Stimulated activated CD8-positive, alpha-beta memory T cell treated with anti-CD3 and anti-CD28 coated beads, Interleukin-15, amount 100 ng/mL, for 48 hours (primary cell): ENCODE results near the gene ZSCAN20.

Experiments used
- DNase-seq, 2 donors: peaks; one replicate each; pipeline ENCODE4 v3.0.0-alpha.2; 2020; ENCODE audit warnings: low read depth in 2 of 2

ZSCAN20 gene

DNA sequence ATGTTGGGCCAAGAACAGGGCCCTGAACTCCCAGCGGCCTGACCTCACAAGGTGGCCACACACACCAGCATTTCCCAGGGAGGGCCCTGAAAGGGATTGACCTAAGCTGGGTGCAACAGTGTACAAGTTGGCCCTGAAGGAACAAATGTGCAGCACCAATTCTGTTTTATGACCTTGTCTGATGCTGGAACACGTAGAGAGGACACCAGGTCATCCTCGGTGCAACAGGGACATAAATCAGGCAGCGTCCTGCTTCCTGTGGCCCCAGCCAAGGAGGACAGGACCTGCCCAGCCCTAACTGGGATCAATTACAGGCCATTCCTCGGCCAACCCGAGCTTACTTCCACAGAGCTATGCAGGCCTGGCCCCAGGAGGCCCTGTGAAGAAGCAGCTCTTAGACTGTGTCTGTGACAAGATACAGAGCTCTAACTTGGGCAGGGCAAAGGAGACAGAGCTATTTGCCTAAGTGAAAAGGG is 28.7 kb upstream of the ZSCAN20 start:
- DNase-seq = no peak

- no peak for DNase-seq
Observed at GRCh38 chr1:33445108-33445507, 27.3 kb upstream of the ZSCAN20 start.

DNA sequence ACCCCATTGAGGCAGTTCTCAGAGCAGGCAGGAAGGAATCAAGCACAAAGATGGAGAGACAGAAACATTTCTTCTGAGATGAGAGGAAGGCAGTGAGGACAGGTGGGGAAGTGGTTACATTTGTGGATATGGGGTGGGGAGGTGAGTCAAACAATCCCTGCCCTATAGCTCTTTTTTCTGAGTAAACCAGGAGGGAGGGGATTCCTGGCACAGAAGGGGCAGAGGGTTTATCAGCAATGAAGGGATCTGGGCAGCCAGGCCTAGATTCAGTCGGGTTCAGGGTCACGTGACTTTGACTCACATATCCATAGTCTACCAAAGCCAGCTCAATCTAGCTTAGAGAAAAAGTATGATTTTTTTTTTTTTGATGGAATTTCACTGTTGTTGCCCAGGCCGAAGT is 25.9 kb upstream of the ZSCAN20 start:
- DNase-seq = no peak

DNA sequence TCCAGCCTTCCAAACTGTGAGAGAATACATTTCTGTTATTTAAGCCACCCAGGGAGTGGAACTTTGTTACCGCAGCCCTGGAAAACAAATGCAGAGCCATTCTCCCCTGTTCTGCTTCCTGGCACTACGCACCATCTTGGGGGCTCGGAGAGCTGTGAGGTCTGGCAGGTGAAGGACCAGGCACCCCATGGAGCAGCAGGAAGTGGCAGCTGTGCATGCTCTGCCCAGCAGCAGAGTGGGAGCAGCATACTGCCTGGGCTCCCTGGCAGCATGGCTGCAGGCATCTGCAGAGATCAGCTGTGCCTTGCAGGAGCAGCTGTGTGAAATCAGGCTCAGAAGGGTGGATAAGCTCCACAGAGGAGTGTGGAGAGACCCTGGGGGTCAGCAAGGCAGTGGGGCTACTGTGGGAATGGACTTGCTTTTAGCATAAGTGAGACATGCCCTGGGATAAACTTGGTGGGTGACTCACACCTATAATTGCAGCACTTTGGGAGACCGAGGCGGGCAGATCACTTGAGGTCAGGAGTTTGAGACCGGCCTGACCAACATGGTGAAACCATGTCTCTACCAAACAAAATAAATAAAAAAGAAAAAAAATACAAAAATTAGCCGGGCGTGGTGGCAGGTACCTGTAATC is 17.7 kb upstream of the ZSCAN20 start:
- DNase-seq = no peak

DNA sequence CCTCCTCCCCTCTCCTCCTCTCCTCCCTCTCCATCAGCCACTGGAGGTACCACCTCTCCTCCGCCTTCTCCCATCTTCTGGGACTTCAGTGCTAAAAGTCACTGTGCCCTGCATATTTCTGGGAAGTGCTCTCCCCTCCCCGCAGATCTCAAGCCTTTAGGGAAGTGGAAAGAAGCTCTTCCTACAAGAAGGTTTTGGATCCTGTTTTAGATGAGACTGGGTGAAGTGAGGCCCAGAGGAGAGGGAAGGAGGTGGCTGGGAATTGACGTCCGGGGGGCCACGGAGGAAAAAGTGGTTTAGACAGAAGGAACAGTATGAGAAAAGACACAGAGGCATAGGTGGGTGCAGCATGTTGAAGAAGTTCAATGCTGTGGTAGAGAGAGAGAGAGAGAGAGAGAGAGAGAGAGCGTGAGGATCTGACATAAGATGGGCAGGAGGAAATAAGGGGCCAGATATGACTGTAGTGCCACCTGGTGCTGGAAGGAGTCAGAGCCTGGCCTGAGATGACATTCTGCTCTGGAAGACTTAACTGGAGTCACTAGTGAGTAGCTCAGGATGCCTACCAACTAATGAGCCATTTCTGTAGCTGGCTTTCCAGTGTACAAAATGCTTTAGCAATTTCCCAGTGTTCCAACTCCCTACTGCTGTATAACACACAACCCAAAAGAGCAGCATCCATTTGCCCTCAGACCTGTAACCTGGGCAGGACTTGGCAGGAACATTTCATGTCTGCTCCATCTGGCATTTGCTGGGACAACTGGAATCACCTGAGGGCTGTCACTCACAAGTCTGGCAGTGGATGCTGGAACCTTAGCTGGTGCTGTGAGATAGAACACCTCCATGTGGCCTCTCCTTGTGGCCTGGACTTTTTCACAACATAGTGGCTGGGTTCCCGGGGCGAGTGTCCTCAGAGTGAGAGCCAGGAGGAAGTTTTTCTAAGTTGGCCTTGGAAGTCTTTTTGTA is 16.6 kb upstream of the ZSCAN20 start:
- peak in 1 of 2 donors; percentile 7 for DNase-seq

- no peak for DNase-seq
Observed at GRCh38 chr1:33456502-33456886, 16.0 kb upstream of the ZSCAN20 start.

DNA sequence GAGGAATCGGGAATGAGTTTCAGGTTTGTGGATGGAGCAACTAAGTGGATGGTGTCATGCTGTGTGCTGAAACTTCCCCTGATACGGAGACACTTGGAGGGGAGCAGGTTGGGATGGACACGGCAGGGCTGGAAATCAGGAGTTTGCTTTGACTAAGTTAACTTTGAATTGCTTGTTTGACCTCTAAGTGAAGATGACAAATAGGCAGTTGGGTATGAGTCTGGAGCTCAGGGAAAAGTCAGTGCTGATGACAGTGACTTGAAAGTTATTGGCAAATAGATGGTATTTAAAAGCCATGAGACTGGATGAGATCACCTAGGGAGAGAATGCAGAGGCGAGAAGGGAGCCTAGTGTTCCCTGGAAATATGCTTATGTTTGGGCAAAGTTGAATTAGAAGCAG is 12.8 kb upstream of the ZSCAN20 start:
- DNase-seq = no peak

DNA sequence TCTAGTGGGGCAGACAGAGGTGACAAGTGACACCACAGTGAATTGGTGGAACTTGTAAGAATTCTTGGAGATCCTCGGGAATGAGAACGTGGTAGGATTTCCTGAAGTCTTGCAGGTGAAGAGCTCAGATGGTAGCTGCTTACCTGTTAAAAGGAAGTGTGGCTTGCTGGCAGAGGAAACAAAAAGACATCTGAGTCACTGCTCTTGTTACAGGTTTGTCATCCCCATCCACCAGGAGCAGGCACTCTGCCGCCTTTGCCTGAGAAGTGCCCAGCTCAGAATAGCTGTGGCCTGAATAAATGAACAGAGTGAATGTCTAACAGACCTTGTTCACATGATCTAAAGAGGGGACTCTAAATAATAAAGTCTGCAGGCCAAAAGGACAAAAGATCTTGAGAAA is 12.3 kb upstream of the ZSCAN20 start:
- DNase-seq = no peak

GRCh38 chr1:33460947-33461629 is 11.4 kb upstream of the ZSCAN20 start:
- DNase-seq = no peak

- DNase-seq = no peak
Observed at GRCh38 chr1:33462405-33463164, 9.9 kb upstream of the ZSCAN20 start.

DNA sequence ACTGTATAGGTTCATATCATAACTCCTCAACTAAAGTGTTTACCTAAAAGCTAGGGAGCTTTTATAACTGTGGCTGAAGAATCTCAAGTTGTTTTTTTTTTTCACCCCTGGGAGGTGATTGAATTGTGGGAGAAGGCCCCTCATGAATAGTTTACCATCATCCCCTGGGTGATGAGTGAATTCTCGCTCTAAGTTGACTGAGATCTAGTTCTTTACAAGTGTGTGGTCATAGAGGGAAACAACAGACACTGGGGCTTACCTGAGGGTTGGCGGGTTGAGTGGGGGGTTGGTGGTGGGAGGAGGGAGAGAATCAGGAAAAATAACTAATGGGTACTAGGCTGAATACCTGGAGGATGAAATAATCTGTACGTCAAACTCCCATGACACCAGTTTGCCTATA is 7.9 kb upstream of the ZSCAN20 start:
- DNase-seq = no peak

DNA sequence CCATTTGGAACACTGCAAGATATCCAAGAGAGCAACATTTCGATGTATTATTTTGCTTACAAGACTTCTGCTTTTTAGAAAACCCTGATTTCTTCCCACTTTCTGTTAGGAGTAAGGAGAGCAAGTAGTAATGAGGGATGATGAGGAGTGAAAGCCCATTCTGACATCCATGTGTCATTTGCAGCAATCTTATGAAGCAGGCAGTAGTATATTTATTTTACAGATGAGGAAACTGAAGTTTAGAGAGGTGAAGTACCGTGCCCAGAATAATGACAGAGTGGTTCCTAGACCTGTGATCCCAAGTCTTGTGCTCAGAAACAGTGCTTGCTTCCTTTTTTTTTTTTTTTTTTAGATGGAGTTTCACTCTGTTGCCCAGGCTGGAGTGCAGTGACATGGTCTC is 7.1 kb upstream of the ZSCAN20 start:
- DNase-seq = no peak

DNA sequence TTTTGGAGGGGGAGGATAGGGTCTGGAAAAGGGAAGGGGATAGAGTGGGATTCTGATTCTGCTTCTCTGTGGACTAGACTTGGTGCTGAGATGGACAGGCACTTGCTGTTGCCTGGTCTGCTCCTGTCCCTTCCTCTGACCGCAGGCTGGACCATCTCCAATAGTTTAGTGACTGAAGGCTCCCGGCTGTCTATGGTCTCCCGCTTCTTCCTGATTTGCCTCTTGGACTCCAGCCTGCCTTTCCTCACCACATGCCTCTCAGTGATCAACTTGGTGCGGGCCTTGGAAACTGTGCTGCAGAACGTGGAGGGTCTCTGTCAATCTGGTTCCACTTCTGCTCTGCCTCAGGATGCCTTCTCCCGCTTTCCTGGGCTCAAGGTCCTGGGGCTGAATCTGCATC is 6.3 kb upstream of the ZSCAN20 start:
- DNase-seq = no peak

DNA sequence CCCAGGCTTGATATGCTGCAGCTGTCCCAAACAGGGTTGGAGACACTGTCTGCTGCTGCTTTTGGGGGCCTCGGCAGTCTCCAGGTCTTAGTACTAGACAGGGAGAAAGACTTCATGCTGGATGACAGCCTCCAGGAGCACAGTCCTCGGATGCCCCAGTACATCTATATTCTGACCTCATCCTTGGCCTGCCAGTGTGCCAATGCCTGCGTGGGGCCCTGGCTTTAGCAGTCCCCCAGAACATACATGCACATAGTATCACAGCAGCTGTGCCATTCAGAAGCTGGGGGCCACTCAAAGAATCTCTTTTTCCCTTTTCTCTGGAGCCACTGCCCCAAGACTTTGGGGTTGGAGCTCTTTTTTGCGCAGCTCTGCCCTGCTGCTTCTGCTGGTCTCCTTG is 4.4 kb upstream of the ZSCAN20 start:
- DNase-seq = no peak

DNA sequence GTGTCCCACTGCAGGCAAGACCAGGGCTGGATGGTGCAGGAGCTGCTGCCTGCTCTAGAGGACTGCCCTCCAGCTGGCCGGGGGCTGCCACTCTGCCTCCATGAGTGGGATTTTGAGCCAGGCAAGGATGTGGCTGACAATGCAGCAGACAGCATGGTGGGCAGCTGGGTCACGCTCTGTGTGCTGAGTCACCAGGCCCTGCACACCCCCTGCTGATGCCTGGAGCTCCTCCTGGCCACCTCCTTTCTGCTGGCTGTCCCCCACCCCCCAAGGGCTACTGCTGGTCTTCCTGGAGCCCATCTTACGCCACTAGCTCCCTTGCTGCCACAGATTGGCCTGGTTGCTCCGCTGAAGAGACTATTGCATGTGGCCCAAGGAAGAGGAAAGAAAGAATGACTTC is 3.9 kb upstream of the ZSCAN20 start:
- no peak for DNase-seq

GRCh38 chr1:33468967-33469366 is 3.5 kb upstream of the ZSCAN20 start:
- no peak for DNase-seq

GRCh38 chr1:33469691-33470090 is 2.8 kb upstream of the ZSCAN20 start:
- no peak for DNase-seq

GRCh38 chr1:33470495-33471012 is 1.9 kb upstream of the ZSCAN20 start:
- DNase-seq = peak; percentile 18 to 28

- no peak for DNase-seq
Observed at GRCh38 chr1:33471416-33471815, 1.0 kb upstream of the ZSCAN20 start.

GRCh38 chr1:33473900-33474299 is 1.5 kb downstream of the ZSCAN20 start:
- DNase-seq = no peak

- no peak for DNase-seq
Observed at GRCh38 chr1:33477451-33477850, 5.0 kb downstream of the ZSCAN20 start.

GRCh38 chr1:33482412-33482811 is 10.0 kb downstream of the ZSCAN20 start:
- DNase-seq = no peak
